Raji (cell line): ENCODE measurements around the gene ERAL1.
A peak's percentile ranks its signal among the peaks of the same experiment; 100 is the strongest.

ENCODE experiments used
- POLR2A ChIP-seq: IDR thresholded peaks from 2 replicates; pipeline ENCODE4 v1.6.1; 2011; ENCODE audit warnings: low read depth, low read length, control low read depth; ENCODE audit not compliant: insufficient read depth

The ERAL1 gene

DNA sequence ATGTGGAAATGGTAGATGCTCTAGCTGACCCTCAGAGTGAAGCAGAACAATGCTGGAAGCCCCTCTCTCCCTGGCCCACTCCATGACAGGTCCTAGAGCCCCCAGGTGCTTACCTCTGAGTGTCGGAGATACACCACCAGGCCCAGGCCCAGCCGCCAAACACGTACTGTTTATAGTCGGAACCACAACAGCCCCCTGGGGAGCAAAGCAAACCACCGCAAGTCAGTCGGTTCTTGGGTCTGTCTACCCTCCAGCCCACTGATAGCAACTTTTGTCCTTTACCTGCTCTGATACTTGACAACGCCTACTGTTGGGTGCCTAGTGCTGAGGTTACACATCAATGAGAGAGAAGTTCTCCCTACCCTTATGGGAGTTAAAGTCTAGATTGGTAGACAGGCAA is 34.0 kb downstream of the ERAL1 start:
- no peak for TF ChIP-seq POLR2A

DNA sequence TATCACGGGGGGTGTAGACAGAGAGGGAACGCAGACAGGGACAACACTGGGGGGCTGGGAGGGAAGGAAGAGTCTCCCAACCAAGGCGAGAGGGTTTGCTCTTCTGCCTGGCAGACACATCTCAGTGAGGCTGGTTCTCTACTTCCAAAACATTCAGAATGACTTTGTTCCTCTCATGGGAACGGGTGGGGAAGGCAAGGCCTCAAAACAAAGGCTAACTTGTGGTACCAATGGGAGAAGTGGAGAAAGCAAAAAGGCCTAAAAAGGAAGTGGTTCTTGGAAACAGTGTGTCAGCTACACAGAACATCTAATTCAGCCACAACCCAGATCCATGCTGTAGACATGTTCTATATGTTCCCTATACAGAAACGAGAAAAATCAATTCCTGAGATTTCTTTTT is 35.2 kb downstream of the ERAL1 start:
- TF ChIP-seq POLR2A: no peak

DNA sequence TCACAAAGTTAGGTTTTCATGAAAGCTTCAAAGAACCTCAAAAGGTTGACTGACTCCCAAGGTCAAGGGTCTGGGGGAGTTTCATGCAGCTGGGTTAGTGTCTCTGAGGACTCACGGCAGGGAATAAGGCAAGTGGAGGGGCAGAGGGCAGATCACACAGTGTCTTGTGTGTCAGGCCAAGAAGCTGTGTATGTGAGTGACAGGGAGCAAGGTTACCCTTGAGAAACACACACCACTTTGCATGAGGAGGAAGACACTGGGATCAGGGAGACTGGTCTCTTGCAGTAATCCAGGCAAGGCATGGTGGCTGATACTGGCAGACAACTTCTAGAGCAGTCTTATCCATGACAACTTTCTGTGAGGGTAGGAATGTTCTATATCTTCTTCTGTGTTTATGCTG is 36.4 kb downstream of the ERAL1 start:
- TF ChIP-seq POLR2A: no peak

- no peak for TF ChIP-seq POLR2A
Measured at GRCh38 chr17:28892024-28892423, 37.2 kb downstream of the ERAL1 start.

DNA sequence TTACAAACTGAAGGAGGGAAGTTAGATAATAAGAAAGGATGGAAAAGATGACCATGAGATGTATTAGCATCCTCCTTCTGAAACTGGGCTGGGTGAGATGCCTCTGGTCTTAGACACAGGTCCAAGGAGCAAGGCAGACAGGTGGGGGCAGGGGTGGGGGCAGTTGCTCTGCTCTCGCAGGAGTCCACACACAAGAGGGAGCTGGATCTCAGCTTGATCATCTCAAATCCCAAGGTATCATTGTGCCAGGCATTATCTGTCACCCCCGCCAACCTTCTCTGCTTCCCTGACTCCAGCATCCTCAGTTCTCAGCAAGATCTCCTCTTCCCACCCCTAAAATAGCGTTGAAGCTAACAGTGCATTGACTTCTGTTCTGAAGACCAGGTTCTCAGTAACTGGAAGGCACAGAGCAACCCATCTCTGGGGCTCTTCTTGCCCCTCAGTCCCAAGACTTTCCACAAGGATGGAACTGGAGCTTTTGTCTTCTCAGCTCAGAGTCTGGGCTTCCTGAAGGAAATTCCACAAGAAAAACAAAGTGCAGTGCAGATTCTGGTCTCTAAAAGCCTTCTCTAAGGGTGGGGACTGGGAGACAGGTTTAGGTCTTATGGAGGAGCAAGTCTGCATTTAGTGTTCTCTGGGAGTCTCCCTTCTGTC is 41.1 kb downstream of the ERAL1 start:
- TF ChIP-seq POLR2A: no peak

- no peak for TF ChIP-seq POLR2A
Measured at GRCh38 chr17:28896491-28896883, 41.7 kb downstream of the ERAL1 start.

GRCh38 chr17:28896884-28897768 is 42.3 kb downstream of the ERAL1 start, which contains the start of gene FLOT2:
FLOT2 (minus strand) TSS chr17:28897733; CDS start chr17:28897574, 159 bp downstream.
- TF ChIP-seq POLR2A: peak; percentile 63

DNA sequence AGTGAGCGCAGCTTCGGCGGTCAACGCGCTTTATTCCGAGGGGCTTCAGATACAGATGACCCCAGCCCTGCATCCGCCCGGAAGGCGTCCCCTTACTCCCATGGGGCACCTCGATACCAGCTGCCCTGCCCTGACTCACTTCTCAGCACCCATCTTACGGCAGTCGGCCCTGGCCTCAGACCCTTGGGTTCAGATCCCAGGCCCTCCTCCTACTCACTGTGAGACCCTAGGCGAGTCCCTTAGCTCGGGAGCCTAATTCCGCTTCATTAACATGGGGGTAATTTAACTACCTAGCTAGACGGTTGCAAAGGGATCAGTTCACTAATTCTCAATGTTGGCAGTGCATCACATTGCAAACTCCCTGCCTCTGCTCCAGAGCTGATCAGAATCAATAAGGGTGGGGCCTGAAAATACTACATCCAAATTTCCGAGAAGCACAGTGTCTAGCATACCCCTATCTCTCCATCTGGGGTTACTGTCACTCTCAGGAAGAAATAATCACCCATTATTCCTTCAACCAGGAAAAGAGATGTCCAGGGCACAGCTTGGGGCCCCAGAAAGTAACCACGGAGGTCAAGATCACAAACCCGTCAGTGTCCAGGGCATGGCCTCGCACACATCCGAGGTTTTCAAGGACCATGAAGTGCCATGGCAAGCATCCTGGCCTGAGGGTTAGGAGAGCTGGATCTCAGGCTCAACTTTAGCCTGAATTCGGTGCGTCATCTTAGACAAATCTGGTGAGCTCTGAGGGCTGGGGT is 43.1 kb downstream of the ERAL1 start:
- peak; percentile 50; the same call in 1 of the 2 replicates for TF ChIP-seq POLR2A

GRCh38 chr17:28898527-28898955 is 43.7 kb downstream of the ERAL1 start:
- no peak for TF ChIP-seq POLR2A

GRCh38 chr17:28899212-28899815 is 44.5 kb downstream of the ERAL1 start:
- no peak for TF ChIP-seq POLR2A

DNA sequence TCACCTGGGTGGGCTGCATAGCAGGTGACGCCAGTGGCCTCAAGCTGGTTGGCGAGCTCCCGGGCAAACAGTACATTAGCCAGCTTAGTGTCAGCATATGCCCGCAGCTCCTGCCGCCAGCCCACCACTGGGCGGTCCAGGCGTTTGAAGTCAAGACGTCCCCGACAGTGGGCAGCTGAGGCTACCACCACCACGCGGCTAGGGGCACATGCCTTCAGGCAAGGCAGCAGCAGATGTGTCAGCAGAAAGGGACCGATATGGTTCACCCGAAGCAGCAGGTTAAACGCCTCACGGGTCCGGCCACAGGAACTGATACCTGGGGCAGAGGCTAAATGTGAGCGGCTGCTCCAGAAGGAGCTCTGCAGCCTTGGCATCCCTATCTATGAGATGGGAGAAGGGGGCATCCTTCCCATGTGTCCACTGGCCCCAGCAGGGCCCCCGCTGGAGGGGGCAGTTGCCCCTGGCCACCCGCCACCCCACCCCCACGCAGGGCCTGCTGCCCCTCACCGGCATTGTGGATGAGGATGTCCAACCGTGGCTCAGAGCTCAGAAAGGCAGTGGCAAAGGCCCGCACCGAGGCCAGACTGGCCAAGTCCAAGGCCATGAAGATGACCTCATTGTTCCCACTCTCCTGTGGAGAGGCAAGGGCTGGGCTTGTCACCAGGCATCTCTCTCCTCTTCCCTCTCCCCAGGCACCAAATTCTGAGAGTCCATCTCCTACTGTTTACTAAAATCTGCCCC is 46.3 kb downstream of the ERAL1 start:
- no peak for TF ChIP-seq POLR2A

DNA sequence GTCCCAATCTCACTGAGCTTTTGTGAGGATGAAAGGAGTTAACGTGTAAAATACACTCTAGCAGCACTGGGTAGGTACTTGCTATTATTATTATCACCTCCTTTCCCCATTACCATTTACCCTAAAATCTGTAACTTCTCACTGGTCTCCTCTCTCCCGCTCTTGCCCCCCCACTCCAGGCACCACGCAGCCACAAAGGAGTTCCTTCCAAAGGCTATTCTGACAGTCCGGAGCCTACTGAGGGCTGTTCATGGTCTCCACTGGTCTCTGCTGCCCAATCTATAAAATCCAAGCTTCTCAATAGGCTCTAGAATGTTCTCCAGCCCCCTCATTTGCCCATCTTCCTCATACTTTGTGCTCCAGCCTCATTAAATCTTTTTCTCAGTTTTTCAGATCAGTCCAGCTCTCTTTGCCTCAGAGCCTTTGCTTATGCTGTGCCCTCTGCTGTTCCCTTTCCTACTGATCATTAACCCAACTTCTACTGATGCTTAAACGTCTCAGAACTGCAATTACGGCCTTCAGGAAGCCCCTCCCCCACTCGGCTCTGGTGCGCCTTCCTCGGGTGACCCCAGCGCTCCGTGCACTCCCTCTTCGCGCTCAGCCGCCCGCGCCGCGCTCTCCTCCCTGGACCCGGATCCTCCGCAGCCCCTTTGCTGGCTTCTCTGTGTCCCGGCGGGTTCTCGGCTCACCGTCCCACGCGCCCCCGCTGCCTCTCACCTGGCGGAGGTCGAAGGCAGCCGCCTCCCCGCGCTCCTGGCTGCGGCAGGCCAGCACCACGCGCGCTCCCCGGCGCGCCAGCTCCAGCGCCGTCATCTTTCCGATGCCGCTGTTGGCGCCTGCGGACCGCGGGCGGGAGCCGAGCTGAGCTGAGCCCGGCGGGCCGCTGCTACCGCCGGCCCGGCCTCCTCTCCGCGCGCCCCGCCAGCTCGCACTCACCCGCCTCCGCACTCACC is 47.3 kb downstream of the ERAL1 start:
- no peak for TF ChIP-seq POLR2A

DNA sequence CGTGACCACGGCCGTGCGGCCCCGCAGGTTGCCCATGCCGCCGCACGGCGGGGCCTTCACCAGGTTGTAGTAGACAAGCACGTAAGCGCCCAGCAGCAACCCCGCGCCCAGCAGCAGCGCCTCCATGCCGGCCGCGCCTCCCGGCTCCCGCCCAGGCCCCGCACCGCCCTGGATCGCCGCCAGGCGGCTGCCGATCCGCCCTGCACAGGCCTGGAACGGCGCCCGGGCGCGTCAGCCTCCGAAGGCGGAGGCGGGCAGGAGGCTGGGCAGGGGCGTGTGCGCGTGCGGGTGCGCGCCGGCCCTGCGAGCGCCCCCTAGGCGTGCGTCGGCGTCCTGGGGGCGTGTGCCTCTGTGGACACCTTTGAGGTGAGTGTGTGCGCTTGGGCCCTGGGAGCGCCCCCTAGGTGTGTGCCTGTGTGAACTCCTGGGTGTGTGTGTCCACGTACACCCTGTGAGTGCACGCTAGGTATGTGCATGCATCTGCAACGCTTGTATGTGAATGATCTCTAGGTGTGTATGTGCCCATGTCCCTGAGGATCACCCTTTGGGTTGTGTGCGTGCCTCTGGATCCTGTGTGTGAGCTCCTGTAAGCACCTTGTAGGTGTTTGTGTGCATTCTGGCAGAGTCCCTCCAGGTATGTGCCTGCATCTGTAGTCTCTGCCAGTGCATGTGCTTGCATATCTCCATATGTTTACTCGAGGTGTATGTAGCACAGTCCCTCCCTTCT is 48.2 kb downstream of the ERAL1 start, which contains the start of gene DHRS13:
Gene DHRS13, minus strand, starts transcription at position 261 of the 727 bp plus-strand sequence. Its CDS starts 135 bp downstream, at position 126.
- TF ChIP-seq POLR2A: peak; percentile 81
